ENCODE measurements around the gene TMEM39B. TPM values are rescaled to one million over a fixed set of nuclear protein-coding genes. Genes with fewer than 3 reads are reported as not detected.

TMEM39B gene
- total RNA-seq, 1 donor from 2014 or later: 10.5 TPM

Other genes starting within 250 kb of the TMEM39B start
- 100 TPM for gene PTP4A2, start 134.6 kb upstream of the TMEM39B start, total RNA-seq
- gene KHDRBS1, start 59.1 kb upstream of the TMEM39B start, total RNA-seq: 80.6 TPM
- 54.1 TPM for gene KPNA6, start 35.1 kb downstream of the TMEM39B start, total RNA-seq
- 37.0 TPM for gene TXLNA, start 106.7 kb downstream of the TMEM39B start, total RNA-seq
- 1.1 TPM for gene CCDC28B, start 127.7 kb downstream of the TMEM39B start, total RNA-seq
- 1.3 TPM for gene IQCC, start 132.7 kb downstream of the TMEM39B start, total RNA-seq
- not detected for gene DCDC2B, start 136.2 kb downstream of the TMEM39B start, total RNA-seq
- 11.0 TPM for gene TMEM234, start 149.4 kb downstream of the TMEM39B start, total RNA-seq
- 175 TPM for gene EIF3I, start 149.5 kb downstream of the TMEM39B start, total RNA-seq
- gene FAM167B, start 174.3 kb downstream of the TMEM39B start, total RNA-seq: 1.5 TPM
- gene LCK, start 178.3 kb downstream of the TMEM39B start, total RNA-seq: 1.00 TPM
- 108 TPM for gene HDAC1, start 219.1 kb downstream of the TMEM39B start, total RNA-seq

Data from esophagus mucosa (tissue), 1 donor.